AG09319 (cell line): ENCODE results near the gene CCM2L.

Experiments used
- DNase-seq: peaks from one replicate; pipeline ENCODE4 v3.0.0-alpha.2; 2010; ENCODE audit warnings: low read depth; ENCODE audit errors: extremely low read depth
- TF ChIP-seq, protein P1 (sequence below): IDR thresholded peaks from 2 replicates; pipeline ENCODE4 v1.5.1; 2011; ENCODE audit warnings: low read depth, mild to moderate bottlenecking, inconsistent platforms, low read length, moderate library complexity

The CCM2L gene

DNA sequence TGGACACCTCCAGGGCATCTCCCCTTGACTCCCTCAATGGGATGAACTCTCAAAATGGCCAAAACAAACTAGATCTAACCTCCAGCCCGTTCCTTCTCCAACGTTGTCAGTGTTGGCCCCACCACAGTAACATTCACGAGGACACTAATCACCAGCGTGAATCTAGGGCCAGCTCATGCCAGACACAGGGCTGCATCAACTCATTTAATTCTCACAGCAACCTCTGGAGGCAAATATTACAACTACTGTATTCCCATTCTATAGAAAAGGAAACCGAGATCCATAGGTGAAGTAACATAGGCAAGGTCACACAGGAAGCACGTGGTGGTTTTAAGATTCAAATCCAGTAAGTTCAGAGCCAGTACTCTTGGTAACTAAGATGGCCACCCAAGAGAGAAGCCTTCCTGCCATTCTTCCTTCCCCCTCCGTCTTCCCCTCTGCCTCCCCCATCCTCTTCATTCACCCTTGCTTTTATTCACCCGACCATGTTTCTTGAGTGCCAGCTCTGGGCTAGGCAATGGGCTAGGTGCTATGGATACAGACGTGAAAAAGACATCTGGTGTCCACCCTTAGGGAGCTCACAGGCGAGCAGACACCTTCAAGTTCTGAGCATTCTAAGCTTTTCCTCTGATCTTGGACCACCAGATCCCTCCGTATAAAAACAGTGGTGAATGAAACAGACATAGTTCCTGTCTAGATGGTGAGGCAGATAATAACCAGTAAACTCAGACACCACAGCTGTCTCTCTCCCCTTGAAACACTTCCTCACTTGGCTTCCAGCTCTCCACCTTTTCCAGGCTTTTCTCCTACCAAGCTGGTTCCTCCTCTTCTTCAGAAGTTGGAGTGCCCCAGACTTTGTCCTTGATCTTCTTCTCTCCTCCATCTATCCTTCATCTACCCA lies 9.6 kb downstream of the CCM2L start:
- TF ChIP-seq, protein P1, sequence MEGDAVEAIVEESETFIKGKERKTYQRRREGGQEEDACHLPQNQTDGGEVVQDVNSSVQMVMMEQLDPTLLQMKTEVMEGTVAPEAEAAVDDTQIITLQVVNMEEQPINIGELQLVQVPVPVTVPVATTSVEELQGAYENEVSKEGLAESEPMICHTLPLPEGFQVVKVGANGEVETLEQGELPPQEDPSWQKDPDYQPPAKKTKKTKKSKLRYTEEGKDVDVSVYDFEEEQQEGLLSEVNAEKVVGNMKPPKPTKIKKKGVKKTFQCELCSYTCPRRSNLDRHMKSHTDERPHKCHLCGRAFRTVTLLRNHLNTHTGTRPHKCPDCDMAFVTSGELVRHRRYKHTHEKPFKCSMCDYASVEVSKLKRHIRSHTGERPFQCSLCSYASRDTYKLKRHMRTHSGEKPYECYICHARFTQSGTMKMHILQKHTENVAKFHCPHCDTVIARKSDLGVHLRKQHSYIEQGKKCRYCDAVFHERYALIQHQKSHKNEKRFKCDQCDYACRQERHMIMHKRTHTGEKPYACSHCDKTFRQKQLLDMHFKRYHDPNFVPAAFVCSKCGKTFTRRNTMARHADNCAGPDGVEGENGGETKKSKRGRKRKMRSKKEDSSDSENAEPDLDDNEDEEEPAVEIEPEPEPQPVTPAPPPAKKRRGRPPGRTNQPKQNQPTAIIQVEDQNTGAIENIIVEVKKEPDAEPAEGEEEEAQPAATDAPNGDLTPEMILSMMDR, result no peak
- no peak for DNase-seq

DNA sequence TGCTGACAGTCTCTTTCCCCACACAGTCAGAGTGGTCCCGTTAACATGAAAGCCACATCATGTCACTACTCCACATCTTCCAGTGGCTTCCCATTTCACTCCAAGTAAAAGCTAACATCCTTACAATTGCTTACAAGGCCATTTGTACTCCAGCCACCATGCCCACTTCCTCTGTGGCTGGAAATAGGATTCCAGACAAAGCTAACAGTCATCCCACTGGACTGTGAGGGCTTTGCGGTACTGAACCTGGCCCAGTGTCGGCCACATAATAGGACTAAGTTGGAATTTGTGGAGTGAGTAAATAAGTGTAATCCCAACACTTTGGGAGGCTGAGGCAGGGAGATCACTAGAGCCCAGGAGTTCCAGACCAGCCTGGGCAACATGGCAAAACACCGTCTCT lies 10.9 kb downstream of the CCM2L start:
- TF ChIP-seq, protein P1, result no peak
- no peak for DNase-seq

DNA sequence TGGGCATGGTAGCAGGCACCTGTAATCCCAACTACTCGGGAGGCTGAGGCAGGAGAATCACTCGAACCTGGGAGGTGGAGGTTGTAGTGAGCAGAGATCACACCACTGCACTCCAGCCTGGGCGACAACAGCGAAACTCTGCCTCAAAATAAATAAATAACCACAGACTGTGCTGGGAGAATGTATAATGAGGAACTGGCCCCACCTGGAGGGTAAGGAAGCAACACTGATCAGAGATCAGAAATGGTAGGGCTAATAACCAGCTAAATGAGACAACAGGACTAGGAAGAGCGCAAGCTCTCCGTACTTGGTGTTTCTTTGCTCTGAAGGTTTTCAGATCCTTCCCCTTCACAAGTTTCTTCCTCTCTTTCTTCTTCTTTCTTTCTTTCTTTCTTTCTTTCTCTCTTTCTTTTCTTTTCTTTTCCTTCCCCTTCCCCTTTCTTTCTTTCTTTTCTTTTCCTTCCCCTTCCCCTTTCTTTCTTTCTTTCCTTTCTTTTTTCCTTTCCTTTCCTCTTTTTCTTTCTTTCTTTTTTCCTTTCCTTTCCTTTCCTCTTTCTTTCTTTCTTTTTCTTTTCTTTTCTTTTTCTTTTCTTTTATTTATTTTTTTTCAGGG lies 14.6 kb downstream of the CCM2L start:
- TF ChIP-seq, protein P1, result no peak
- no peak for DNase-seq

DNA sequence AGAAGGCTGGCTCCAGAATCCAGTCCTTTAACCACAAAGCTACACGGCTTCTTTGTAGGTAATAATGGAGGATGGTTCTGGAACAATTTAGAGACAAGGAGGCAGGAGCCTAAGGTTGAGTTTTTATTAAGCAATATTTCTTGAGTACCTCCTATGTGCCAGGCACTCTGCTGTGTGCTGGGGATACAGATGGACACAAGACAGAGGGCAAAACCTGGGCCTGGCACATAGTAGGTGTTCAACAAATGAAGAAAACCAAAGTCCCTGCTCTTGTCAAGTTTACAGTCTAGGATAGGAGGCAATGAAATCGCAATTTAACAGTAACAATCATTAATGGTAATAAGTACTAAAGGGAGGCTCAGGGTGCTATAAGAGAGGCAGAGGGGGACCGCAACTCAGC lies 17.4 kb downstream of the CCM2L start:
- TF ChIP-seq, protein P1, result no peak
- DNase-seq, result no peak

DNA sequence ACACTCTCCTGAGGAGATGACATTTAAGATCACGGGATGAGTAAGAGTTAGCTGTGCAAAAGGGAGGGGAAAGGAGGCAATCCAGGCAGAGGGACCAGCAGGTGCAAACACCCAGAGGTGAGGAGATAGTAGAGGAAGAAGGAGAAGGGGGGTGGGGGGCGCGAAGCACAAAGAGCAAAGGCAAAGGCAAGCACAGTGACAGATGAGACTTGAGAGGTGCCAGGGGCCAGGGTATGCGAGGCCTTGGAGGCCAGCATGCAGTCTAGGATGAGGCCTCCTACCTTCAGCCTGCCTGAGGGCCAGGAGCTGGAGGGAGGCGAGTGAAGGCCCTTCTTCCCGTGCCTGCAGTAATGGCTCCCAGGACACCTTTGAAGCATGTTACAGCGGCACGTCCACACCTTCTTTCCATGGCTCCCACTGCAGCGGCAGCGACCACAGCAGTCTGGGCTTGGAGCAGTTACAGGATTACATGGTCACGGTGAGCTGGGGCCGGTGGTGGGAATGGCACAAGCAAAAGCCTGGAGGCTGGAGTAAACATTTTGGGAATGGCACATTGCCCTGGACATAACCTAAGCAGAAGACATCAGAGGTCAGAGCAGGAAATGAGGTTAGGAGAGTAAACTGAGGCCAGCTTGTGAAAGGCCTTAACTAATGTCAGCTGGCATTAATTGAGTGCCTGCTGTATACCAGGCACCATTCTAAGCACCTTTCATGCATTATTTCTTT lies 18.6 kb downstream of the CCM2L start:
- DNase-seq, result no peak
- TF ChIP-seq, protein P1, result no peak

DNA sequence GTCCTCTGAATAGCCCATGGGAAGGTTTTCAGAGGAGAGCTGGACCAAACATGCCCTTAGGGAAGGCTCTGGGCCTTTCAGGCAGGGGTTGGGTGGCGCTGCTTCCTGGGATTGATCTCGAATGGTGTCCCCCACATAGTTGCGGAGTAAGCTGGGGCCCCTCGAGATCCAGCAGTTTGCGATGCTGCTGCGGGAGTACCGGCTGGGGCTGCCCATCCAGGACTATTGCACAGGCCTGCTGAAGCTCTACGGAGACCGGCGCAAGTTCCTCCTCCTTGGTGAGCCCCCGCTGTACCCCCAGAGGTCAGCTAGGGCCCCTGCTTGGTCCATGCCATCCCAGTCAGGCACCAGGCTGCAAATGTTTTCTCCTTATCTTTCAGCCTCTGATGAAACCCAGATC lies 19.3 kb downstream of the CCM2L start:
- TF ChIP-seq, protein P1, result no peak
- no peak for DNase-seq
